Body of pancreas (tissue), 4 donors: Measurements from ENCODE around the gene RRAGD.

Source experiments
- CTCF ChIP-seq, 7 experiments: fragments of 450-650 bp in 4 of 7; fragments of 200-600 bp in 3 of 7; sonication (generic) in 3 of 7; IDR thresholded peaks; one replicate each; pipeline ENCODE4 v1.5.1; 2016 to 2019; ENCODE audit warnings: antibody characterized with exemption in 7 of 7
- POLR2A ChIP-seq, 3 donors: fragments of 450-650 bp; IDR thresholded peaks; one replicate each; pipeline ENCODE4 v1.6.1; 2016; ENCODE audit warnings: antibody characterized with exemption in 3 of 3, mild to moderate bottlenecking in 2 of 3

- TF ChIP-seq POLR2A (IDR thresholded peaks at IDR 0.05), result no peak
- TF ChIP-seq CTCF (IDR thresholded peaks at IDR 0.05), result no peak
Measured at GRCh38 chr6:89459501-89459900, 47.4 kb upstream of the RRAGD start.
